Loucy (cell line): ENCODE measurements around the gene STAT3.
A peak's percentile ranks its signal among the peaks of the same experiment; 100 is the strongest.
"Not testable (repeated sequence)": the region's sequence is repeated elsewhere in the genome, so short reads cannot be mapped to it uniquely, and the experiment has no call there.

Experiments used
- H2AFZ ChIP-seq: fragments of 200-600 bp; sonication (generic); 2 replicates; pipeline ENCODE4 v1.6.0; 2016; ENCODE audit warnings: antibody characterized with exemption, mild to moderate bottlenecking, low read length, moderate library complexity
- H3F3A ChIP-seq: fragments of 200-600 bp; 2 replicates; pipeline ENCODE4 v1.6.0; 2016; ENCODE audit warnings: antibody characterized with exemption, low read depth, mild to moderate bottlenecking
- H3K27me3 ChIP-seq: fragments of 200-600 bp; sonication (generic); 2 replicates; pipeline ENCODE4 v1.6.1; 2014; ENCODE audit warnings: low read length, mild to moderate bottlenecking; ENCODE audit not compliant: insufficient read depth, poor library complexity, severe bottlenecking
- H3K36me3 ChIP-seq: fragments of 200-600 bp; sonication (generic); 2 replicates; pipeline ENCODE4 v1.6.1; 2016; ENCODE audit warnings: low read length; ENCODE audit not compliant: insufficient read depth
- H3K4me1 ChIP-seq: fragments of 200-600 bp; sonication (generic); 2 replicates; pipeline ENCODE4 v1.5.1; 2014; ENCODE audit warnings: low read length, mild to moderate bottlenecking; ENCODE audit not compliant: insufficient read depth, poor library complexity, severe bottlenecking
- H3K4me2 ChIP-seq: fragments of 200-600 bp; sonication (generic); 2 replicates; pipeline ENCODE4 v1.6.0; 2014; ENCODE audit warnings: antibody characterized with exemption, low read length, low read depth, mild to moderate bottlenecking; ENCODE audit not compliant: poor library complexity, severe bottlenecking
- H3K4me3 ChIP-seq: fragments of 200-600 bp; sonication (generic); 2 replicates; pipeline ENCODE4 v1.5.1; 2014; ENCODE audit warnings: low read length, mild to moderate bottlenecking, mixed read lengths; ENCODE audit not compliant: poor library complexity, severe bottlenecking
- H3K79me2 ChIP-seq: fragments of 200-600 bp; sonication (generic); 2 replicates; pipeline ENCODE4 v1.6.1; 2014; ENCODE audit warnings: low read length; ENCODE audit not compliant: insufficient read depth
- H3K9ac ChIP-seq: fragments of 200-600 bp; sonication (generic); 2 replicates; pipeline ENCODE4 v1.6.0; 2014; ENCODE audit warnings: mild to moderate bottlenecking, low read depth, low read length, moderate library complexity; ENCODE audit not compliant: poor library complexity, severe bottlenecking
- H3K9me2 ChIP-seq: fragments of 200-600 bp; sonication (generic); replicated peaks from 2 replicates; pipeline ENCODE4 v1.6.1; 2016; ENCODE audit warnings: low read depth, low read length, mixed read lengths
- H3K9me3 ChIP-seq: fragments of 200-600 bp; sonication (generic); 2 replicates; pipeline ENCODE4 v1.6.1; 2014; ENCODE audit warnings: mild to moderate bottlenecking, antibody characterized with exemption, low read length, low read depth; ENCODE audit not compliant: insufficient read depth
- H4K20me1 ChIP-seq: fragments of 200-600 bp; sonication (generic); 2 replicates; pipeline ENCODE4 v1.6.0; 2014; ENCODE audit warnings: antibody characterized with exemption, low read length, mild to moderate bottlenecking; ENCODE audit not compliant: insufficient read depth, poor library complexity, severe bottlenecking
- CTCF ChIP-seq: fragments of 200-600 bp; sonication (generic); conservative IDR thresholded peaks from 2 replicates; pipeline ENCODE4 v1.5.1; 2014; ENCODE audit warnings: mild to moderate bottlenecking, antibody characterized with exemption, low read length
- EZH2phosphoT487 ChIP-seq: fragments of 200-600 bp; IDR thresholded peaks from 2 replicates; pipeline ENCODE4 v1.6.1; 2018; ENCODE audit warnings: antibody characterized with exemption, mild to moderate bottlenecking, moderate library complexity, borderline replicate concordance

STAT3 gene

DNA sequence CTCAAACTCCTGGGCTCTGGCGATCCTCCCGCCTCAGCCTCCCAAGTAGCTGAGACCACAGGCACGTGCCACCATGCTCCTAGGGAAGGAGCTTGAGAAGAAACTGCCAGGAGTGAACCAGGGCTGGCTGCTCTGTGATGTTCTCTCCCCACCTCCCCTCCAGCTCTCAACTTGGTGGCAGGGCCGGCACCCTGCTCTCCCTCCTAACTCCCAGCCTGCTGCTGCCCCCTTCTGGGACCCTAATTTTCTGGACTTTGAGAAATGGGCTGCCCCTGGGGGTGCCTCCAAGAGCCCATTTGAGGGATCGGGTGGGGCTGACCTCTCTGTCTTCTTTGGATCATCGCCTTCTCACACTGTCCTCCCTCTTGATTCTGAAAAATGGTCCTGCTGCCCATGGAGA is 14.9 kb upstream of the STAT3 start:
- Histone ChIP-seq H3K9ac (peak overlapping the region; percentile 62), H3K4me2 (peak overlapping the region; percentile 13), H2AFZ (peak overlapping the region; percentile 61; the same call in 1 of the 2 replicates), H3K27me3 (no peaks in the 10 kb centered on the region), H3K79me2 (no peaks in the 10 kb centered on the region), H3K4me3 (no peak overlapping the region), H3K36me3 (no peaks in the 10 kb centered on the region), H3K9me2 (no peaks in the 10 kb centered on the region), H3K4me1 (peaks cover 25% of the 10 kb centered on the region), H3K9me3 (no peaks in the 10 kb centered on the region), H4K20me1 (no peaks in the 10 kb centered on the region), H3F3A (no peaks in the 10 kb centered on the region)
- TF ChIP-seq EZH2phosphoT487 (no peak), CTCF (peak; percentile 78)

DNA sequence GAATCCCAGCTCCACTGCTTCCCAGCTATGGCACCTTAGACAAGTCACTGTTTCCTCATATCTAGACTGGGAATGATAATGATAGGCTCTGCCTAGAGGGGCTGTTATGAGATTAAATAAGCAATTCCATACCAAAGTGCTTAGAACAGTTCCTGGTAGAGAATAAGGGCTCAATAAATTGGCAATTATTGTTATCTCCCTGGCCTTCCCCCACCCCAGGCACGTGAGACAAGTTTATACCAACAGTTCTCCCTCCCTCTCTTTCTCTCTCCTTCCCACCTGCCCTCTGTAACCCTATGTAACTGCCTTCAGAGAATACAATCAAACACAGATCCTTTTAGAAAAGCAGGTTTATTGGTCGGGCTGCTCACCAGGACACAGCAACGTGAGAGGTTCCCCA is 13.9 kb upstream of the STAT3 start:
- H3K9me2 ChIP-seq, result no peaks in the 10 kb centered on the region
- no peaks in the 10 kb centered on the region for H3K27me3 ChIP-seq
- no peak overlapping the region for H3K4me3 ChIP-seq
- H4K20me1 ChIP-seq, result no peaks in the 10 kb centered on the region
- no peaks in the 10 kb centered on the region for H3F3A ChIP-seq
- peak overlapping the region; percentile 62 for H3K9ac ChIP-seq
- no peaks in the 10 kb centered on the region for H3K9me3 ChIP-seq
- TF ChIP-seq EZH2phosphoT487 (no peak), CTCF (no peak)
- H2AFZ ChIP-seq, result peak overlapping the region; percentile 61
- no peak overlapping the region for H3K4me2 ChIP-seq
- H3K4me1 ChIP-seq, result peaks cover 25% of the 10 kb centered on the region
- no peaks in the 10 kb centered on the region for H3K79me2 ChIP-seq
- no peaks in the 10 kb centered on the region for H3K36me3 ChIP-seq

DNA sequence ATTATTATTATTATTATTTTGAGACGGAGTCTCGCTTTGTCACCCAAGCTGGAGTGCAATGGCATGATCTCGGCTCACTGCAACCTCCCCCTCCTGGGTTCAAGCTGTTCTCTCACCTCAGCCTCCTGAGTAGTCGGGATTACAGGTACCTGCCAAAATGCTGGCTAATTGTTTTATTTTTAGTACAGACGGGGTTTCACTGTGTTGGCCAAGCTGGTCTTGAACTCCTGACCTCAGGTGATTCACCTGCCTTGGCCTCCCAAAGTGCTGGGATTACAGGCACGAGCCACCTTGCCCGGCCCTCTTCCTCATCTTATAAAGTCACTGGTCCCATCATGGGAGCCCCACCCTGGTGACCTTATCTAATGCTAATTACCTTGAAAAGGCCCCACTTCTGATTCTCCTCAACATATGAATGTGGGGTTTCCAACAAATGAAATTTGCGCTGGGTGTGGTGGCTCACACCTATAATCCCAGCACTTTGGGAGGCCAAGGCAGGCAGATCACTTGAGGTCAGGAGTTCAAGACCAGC is 12.7 kb upstream of the STAT3 start:
- not testable (repeated sequence) for H3K4me2 ChIP-seq, H3K4me3 ChIP-seq, H3F3A ChIP-seq, H3K9me3 ChIP-seq, H3K36me3 ChIP-seq, H3K9me2 ChIP-seq, H4K20me1 ChIP-seq, H2AFZ ChIP-seq, H3K79me2 ChIP-seq, H3K9ac ChIP-seq, H3K27me3 ChIP-seq
- peaks cover 25% of the 10 kb centered on the region for H3K4me1 ChIP-seq
